ENCODE results near the gene RNFT1.
"Not testable (repeated sequence)": the region's sequence is repeated elsewhere in the genome, so short reads cannot be mapped to it uniquely, and the experiment has no call there.

DNA sequence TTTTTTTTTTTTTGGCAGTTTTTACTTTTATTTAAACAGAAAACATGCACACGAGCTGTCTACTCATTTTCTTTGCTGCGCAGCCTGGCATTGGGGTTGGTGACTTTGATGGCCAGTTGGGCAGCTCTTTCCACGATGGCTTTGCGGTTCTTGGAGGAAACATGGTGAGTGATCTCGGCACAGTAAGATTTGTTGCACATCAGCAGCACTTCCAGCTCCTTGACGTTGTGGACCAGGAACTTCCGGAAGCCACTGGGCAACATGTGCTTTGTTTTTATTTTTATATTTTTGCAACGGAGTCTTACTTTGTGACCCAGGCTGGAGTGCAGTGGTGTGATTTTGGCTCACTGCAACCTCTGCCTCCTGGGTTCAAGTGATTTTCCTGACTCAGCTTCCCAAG is 8.9 kb upstream of the RNFT1 start:
- TF ChIP-seq POLR2A (IDR thresholded peaks at IDR 0.05): not testable (repeated sequence)
- TF ChIP-seq, protein P1, sequence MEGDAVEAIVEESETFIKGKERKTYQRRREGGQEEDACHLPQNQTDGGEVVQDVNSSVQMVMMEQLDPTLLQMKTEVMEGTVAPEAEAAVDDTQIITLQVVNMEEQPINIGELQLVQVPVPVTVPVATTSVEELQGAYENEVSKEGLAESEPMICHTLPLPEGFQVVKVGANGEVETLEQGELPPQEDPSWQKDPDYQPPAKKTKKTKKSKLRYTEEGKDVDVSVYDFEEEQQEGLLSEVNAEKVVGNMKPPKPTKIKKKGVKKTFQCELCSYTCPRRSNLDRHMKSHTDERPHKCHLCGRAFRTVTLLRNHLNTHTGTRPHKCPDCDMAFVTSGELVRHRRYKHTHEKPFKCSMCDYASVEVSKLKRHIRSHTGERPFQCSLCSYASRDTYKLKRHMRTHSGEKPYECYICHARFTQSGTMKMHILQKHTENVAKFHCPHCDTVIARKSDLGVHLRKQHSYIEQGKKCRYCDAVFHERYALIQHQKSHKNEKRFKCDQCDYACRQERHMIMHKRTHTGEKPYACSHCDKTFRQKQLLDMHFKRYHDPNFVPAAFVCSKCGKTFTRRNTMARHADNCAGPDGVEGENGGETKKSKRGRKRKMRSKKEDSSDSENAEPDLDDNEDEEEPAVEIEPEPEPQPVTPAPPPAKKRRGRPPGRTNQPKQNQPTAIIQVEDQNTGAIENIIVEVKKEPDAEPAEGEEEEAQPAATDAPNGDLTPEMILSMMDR (IDR thresholded peaks at IDR 0.05): not testable (repeated sequence)

All from body of pancreas (tissue), 4 donors.